ENCODE measurements around the gene SLC6A13.

GRCh38 chr12:214003-214741 is 48.5 kb downstream of the SLC6A13 start, which contains the start of gene SLC6A12:
- TF ChIP-seq CTCF (IDR thresholded peaks at IDR 0.05; ENCODE audit: extremely low read depth in 1 of 2, insufficient read depth in 1 of 2, low read depth in 1 of 2, low read length in 2 of 2) (no peak), EZH2 (IDR thresholded peaks at IDR 0.05; ENCODE audit: borderline replicate concordance, low read depth, low read length, severe bottlenecking) (no peak), POLR2A (IDR thresholded peaks at IDR 0.05; ENCODE audit: low read depth, low read length) (no peak), MYC (IDR thresholded peaks at IDR 0.05; ENCODE audit: low read depth, low read length) (no peak), POLR2AphosphoS5 (IDR thresholded peaks at IDR 0.05; ENCODE audit: insufficient read depth, low read depth, low read length) (no peak), JUN (IDR thresholded peaks at IDR 0.05; ENCODE audit: borderline replicate concordance, insufficient read depth, insufficient read length, low read depth) (no peak), GATA2 (IDR thresholded peaks at IDR 0.05; ENCODE audit: insufficient read depth, insufficient read length, low read depth, low read length) (no peak)
- TF ChIP-seq, protein P1, sequence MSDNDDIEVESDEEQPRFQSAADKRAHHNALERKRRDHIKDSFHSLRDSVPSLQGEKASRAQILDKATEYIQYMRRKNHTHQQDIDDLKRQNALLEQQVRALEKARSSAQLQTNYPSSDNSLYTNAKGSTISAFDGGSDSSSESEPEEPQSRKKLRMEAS (IDR thresholded peaks at IDR 0.05; ENCODE audit: insufficient read depth, insufficient read length): no peak

Data from endothelial cell of umbilical vein (primary cell).